Ovary (tissue), 9 donors: ENCODE results near the gene ENOPH1. TPM values are rescaled to one million over a fixed set of nuclear protein-coding genes. Genes with fewer than 3 reads are reported as not detected.

ENCODE experiments used
- polyA plus RNA-seq, 2 donors: library from polyadenylated mRNA; stranded (reverse); fragments of 200-250 nt in 1 of 2; fragments of 350-450 nt in 1 of 2; fragmentation: Illumina TruSeq in 1 of 2; extraction: RNeasy Lipid Tissue Mini Kit (QIAGEN cat#74804) in 1 of 2; gene quantifications; one replicate each; pipeline ENCODE4 v1.2.3, GENCODE V29; 2013 to 2014
- small RNA-seq: library from RNA; depleted of rRNA; stranded (forward); fragments of <200 nt; gene quantifications from one replicate; pipeline ENCODE3, GENCODE V24; 2016
- total RNA-seq, 7 donors: library from RNA; depleted of rRNA in 2 of 7; stranded (reverse); fragments of >200 nt in 2 of 7; fragmentation: NEBNext Ultra II Directional in 3 of 7; extraction: Animal tissue kit (Norgen Biotek cat#: 25700) in 3 of 7; gene quantifications; one replicate each; pipeline versions ENCODE4 v1.1.0 to v1.2.4, GENCODE V29; 2016 to 2023
- donor health status: DM: no; HTN: no; CAD: no; lungs with moderate emphysema.
- donor health status: DM: no; HTN: no; CAD: no.
- donor health status: Bipolar disorder and iron deficiency.
- donor health status: DM: yes; HTN: yes; CAD: no.
- donor health status: DM: no; HTN: no; CAD: no.
- donor health status: DM: yes; HTN: yes; CAD: no.

ENOPH1 gene
- total and polyA plus RNA-seq, 9 donors = 16.1 to 34.2 (median 24.1) TPM

Small RNAs within 50 kb of the gene (small RNA-seq; reads per million reads assigned to genes)
- not detected for gene RF00150

Other genes starting within 250 kb of the ENOPH1 start
- gene HNRNPD, start 56.6 kb upstream of the ENOPH1 start, total RNA-seq = 100 to 1,000 TPM in 6 of 7 donors, 10 to 100 TPM in 1; 85.1 to 243 (median 185) TPM
- 100 to 1,000 TPM; 168 to 520 TPM for gene HNRNPD, start 56.6 kb upstream of the ENOPH1 start, polyA plus RNA-seq
- gene HNRNPDL, start 128 bp upstream of the ENOPH1 start, total RNA-seq = 100 to 1,000 TPM; 204 to 406 (median 337) TPM
- 100 to 1,000 TPM; 314 to 381 TPM for gene HNRNPDL, start 128 bp upstream of the ENOPH1 start, polyA plus RNA-seq
- 10 to 100 TPM; 13.5 to 48.8 (median 31.4) TPM for gene TMEM150C, start 131.4 kb downstream of the ENOPH1 start, total RNA-seq
- gene TMEM150C, start 131.4 kb downstream of the ENOPH1 start, polyA plus RNA-seq = 10 to 100 TPM; 30.4 to 39.8 TPM